ENCODE results near the gene C20orf173. TPM values are rescaled to one million over a fixed set of nuclear protein-coding genes. Genes with fewer than 3 reads are reported as not detected.

C20orf173 gene
- total and polyA plus RNA-seq, 2 of the 13 experiments (the other 11 are each of a cell fraction or from before 2014, with no cell fraction given): not detected

GRCh38 chr20:35511814-35512420 is 17.5 kb downstream of the C20orf173 start:
- peak; percentile 88 for FAIRE-seq
- no peaks in the 10 kb centered on the region for H4K20me1 ChIP-seq (ENCODE audit: insufficient read depth, low read length)
- ChIA-PET CTCF (ENCODE audit: low intra/inter-chr PET ratio, low total read pairs) (interaction anchor here (1.9 kb wide), 1 partner anchor 372 kb away, joined by 7 read pairs; no protein-coding TSS in a partner anchor), POLR2A (interaction anchor here (1.2 kb wide), 2 partner anchors 28 to 152 kb away, joined by 3 to 4 read pairs; no protein-coding TSS in a partner anchor)
- no peak overlapping the region for H3K4me2 ChIP-seq (ENCODE audit: low read depth, low read length)
- in situ Hi-C loops (cut with HindIII; ENCODE audit: extremely low pct_ligation_motif_present, low pct_unique_long_range_greater_than_20kb): no loop called here
- H3K9me3 ChIP-seq (ENCODE audit: low read length): no peaks in the 10 kb centered on the region
- no peaks in the 10 kb centered on the region for H3K27me3 ChIP-seq (ENCODE audit: control insufficient read depth in 1 of 2, insufficient read depth in 2 of 2, low read length in 2 of 2)
- no peak overlapping the region for H2AFZ ChIP-seq (ENCODE audit: low read length)
- ATAC-seq: peak; percentile 32
- no peaks in the 10 kb centered on the region for H3K4me1 ChIP-seq (ENCODE audit: insufficient read depth, low read length)
- WGBS (ENCODE audit: low lambda C conversion rate): 98% methylated on average over 2 of the region's 2 CpGs
- no TSS peak for BruUV-seq (replicated peaks)
- DNase-seq (ENCODE audit: low spot score): peak; percentile 53
- peaks cover 44 to 68% of the 10 kb centered on the region in 2 experiments for H3K36me3 ChIP-seq (replicated peaks in 1 of 2; ENCODE audit: control insufficient read depth in 1 of 2, insufficient read depth in 2 of 2, low read length in 2 of 2)
- no peak overlapping the region for H3K27ac ChIP-seq (ENCODE audit: extremely low read length, insufficient read depth, low read length)
- H3K79me2 ChIP-seq (ENCODE audit: insufficient read depth, low read length): no peaks in the 10 kb centered on the region
- intact Hi-C loops (cut with micrococcal nuclease; ENCODE audit: unreplicated experiment): loop anchor here (2.0 kb wide), 1 partner anchor 49 kb away; no protein-coding TSS in a partner anchor
- H3K9ac ChIP-seq (ENCODE audit: insufficient read depth, low read depth, low read length): no peak overlapping the region
- no peak overlapping the region for H3K4me3 ChIP-seq (replicated peaks in 1 of 3; ENCODE audit: insufficient read depth in 1 of 3, low read depth in 2 of 3, low read length in 3 of 3)
- TF ChIP-seq, protein P1, sequence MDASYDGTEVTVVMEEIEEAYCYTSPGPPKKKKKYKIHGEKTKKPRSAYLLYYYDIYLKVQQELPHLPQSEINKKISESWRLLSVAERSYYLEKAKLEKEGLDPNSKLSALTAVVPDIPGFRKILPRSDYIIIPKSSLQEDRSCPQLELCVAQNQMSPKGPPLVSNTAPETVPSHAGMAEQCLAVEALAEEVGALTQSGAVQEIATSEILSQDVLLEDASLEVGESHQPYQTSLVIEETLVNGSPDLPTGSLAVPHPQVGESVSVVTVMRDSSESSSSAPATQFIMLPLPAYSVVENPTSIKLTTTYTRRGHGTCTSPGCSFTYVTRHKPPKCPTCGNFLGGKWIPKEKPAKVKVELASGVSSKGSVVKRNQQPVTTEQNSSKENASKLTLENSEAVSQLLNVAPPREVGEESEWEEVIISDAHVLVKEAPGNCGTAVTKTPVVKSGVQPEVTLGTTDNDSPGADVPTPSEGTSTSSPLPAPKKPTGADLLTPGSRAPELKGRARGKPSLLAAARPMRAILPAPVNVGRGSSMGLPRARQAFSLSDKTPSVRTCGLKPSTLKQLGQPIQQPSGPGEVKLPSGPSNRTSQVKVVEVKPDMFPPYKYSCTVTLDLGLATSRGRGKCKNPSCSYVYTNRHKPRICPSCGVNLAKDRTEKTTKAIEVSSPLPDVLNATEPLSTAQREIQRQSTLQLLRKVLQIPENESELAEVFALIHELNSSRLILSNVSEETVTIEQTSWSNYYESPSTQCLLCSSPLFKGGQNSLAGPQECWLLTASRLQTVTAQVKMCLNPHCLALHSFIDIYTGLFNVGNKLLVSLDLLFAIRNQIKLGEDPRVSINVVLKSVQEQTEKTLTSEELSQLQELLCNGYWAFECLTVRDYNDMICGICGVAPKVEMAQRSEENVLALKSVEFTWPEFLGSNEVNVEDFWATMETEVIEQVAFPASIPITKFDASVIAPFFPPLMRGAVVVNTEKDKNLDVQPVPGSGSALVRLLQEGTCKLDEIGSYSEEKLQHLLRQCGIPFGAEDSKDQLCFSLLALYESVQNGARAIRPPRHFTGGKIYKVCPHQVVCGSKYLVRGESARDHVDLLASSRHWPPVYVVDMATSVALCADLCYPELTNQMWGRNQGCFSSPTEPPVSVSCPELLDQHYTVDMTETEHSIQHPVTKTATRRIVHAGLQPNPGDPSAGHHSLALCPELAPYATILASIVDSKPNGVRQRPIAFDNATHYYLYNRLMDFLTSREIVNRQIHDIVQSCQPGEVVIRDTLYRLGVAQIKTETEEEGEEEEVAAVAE (CRISPR knock-in tag; IDR thresholded peaks at IDR 0.05; ENCODE audit: borderline replicate concordance): peak; percentile 32; the same call in 1 of the 2 replicates
- TF ChIP-seq RBM22 (optimal IDR thresholded peaks at IDR 0.05; ENCODE audit: low read length) (peak; percentile 61), ZFX (CRISPR knock-in tag; IDR thresholded peaks at IDR 0.05; ENCODE audit: low read depth) (no peak), ZNF781 (CRISPR knock-in tag; IDR thresholded peaks at IDR 0.05; ENCODE audit: borderline replicate concordance, not compliant biosample characterization) (no peak), GTF3A (CRISPR knock-in tag; conservative IDR thresholded peaks at IDR 0.05) (no peak), KLF11 (CRISPR knock-in tag; IDR thresholded peaks at IDR 0.05) (no peak), SIX1 (CRISPR knock-in tag; IDR thresholded peaks at IDR 0.05; ENCODE audit: borderline replicate concordance) (no peak), PLRG1 (conservative IDR thresholded peaks at IDR 0.05) (no peak), ZNF792 (CRISPR knock-in tag; IDR thresholded peaks at IDR 0.05) (peak; percentile 25; the same call in 1 of the 2 replicates), ZNF563 (CRISPR knock-in tag; IDR thresholded peaks at IDR 0.05) (0 out of 2 replicates have a peak, but pooled peaks have one; percentile 33), KDM5A (IDR thresholded peaks at IDR 0.05; ENCODE audit: borderline replicate concordance, low read length) (no peak), UBTF (CRISPR knock-in tag; IDR thresholded peaks at IDR 0.05) (no peak), TBL1XR1 (IDR thresholded peaks at IDR 0.05; ENCODE audit: borderline replicate concordance, low read length, partially characterized antibody) (peak; percentile 21), JUN (CRISPR knock-in tag; IDR thresholded peaks at IDR 0.05) (no peak), ZNF414 (CRISPR knock-in tag; IDR thresholded peaks at IDR 0.05) (no peak)
- TF ChIP-seq, protein P2, sequence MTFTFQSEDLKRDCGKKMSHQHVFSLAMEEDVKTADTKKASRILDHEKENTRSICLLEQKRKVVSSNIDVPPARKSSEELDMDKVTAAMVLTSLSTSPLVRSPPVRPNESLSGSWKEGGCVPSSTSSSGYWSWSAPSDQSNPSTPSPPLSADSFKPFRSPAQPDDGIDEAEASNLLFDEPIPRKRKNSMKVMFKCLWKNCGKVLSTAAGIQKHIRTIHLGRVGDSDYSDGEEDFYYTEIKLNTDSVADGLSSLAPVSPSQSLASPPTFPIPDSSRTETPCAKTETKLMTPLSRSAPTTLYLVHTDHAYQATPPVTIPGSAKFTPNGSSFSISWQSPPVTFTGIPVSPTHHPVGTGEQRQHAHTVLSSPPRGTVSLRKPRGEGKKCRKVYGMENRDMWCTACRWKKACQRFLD (CRISPR knock-in tag; IDR thresholded peaks at IDR 0.05; ENCODE audit: borderline replicate concordance): 0 out of 2 replicates have a peak, but pooled peaks have one; percentile 69
